Measurements from ENCODE around the gene TNFRSF12A. TPM values are rescaled to one million over a fixed set of nuclear protein-coding genes. Genes with fewer than 3 reads are reported as not detected.
A peak's percentile ranks its signal among the peaks of the same experiment; 100 is the strongest.

The TNFRSF12A gene
- total and polyA plus RNA-seq, 3 donors from 2014 or later: 12.8 to 33.4 (median 16.8) TPM

DNA sequence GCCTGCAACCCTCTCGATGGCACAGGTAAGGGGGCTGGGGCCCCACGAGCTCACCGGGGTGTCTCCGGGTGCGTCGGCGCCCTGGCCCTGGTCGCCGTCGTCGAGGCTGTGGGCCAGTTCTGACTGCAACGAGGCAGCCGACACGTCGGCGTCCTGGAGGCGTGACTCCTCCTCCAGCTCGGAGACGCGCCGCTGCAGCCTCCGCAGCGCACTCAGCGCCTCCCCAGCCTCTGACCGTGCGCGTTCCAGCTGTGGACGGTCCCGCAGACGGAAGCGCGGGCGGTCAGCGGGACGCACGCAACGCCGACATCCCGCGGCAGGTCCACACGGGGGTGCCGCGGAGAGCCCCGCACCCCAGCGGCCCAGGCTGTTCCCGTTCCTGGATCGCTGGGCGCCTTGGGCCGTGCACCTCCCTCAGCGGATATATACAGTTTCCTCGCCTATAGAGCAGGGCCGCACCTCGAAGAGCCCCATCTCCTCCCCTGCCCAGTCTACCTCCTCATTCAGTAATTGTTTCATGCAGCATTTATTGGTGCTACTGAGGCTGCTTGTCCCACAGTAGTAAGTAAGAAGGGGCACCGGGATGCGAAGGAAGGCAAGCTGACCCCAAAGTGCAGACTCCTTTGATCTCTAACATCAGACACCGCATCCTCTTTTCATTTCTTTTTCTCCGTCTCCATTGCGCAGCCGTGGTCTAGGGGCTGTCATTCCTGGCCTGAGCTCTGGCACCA lies 9.5 kb downstream of the TNFRSF12A start:
- no peak for DNase-seq
- Histone ChIP-seq H3K4me3 (no peak overlapping the region), H3K9me3 (no peaks in the 10 kb centered on the region), H3K36me3 (ENCODE audit: low read depth, missing control alignments) (no peaks in the 10 kb centered on the region), H3K4me1 (no peaks in the 10 kb centered on the region), H3K27me3 (no peaks in the 10 kb centered on the region), H3K27ac (no peak overlapping the region)
- WGBS, 2 donors: 12 to 18% methylated on average over 31 to 33 of the region's 59 CpGs
- TF ChIP-seq POLR2A (IDR thresholded peaks at IDR 0.05): no peak
- TF ChIP-seq, protein P1, sequence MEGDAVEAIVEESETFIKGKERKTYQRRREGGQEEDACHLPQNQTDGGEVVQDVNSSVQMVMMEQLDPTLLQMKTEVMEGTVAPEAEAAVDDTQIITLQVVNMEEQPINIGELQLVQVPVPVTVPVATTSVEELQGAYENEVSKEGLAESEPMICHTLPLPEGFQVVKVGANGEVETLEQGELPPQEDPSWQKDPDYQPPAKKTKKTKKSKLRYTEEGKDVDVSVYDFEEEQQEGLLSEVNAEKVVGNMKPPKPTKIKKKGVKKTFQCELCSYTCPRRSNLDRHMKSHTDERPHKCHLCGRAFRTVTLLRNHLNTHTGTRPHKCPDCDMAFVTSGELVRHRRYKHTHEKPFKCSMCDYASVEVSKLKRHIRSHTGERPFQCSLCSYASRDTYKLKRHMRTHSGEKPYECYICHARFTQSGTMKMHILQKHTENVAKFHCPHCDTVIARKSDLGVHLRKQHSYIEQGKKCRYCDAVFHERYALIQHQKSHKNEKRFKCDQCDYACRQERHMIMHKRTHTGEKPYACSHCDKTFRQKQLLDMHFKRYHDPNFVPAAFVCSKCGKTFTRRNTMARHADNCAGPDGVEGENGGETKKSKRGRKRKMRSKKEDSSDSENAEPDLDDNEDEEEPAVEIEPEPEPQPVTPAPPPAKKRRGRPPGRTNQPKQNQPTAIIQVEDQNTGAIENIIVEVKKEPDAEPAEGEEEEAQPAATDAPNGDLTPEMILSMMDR (IDR thresholded peaks at IDR 0.05): no peak
- intact Hi-C loops (cut with DNase I; ENCODE audit: low total_unique reads): no loop called here

DNA sequence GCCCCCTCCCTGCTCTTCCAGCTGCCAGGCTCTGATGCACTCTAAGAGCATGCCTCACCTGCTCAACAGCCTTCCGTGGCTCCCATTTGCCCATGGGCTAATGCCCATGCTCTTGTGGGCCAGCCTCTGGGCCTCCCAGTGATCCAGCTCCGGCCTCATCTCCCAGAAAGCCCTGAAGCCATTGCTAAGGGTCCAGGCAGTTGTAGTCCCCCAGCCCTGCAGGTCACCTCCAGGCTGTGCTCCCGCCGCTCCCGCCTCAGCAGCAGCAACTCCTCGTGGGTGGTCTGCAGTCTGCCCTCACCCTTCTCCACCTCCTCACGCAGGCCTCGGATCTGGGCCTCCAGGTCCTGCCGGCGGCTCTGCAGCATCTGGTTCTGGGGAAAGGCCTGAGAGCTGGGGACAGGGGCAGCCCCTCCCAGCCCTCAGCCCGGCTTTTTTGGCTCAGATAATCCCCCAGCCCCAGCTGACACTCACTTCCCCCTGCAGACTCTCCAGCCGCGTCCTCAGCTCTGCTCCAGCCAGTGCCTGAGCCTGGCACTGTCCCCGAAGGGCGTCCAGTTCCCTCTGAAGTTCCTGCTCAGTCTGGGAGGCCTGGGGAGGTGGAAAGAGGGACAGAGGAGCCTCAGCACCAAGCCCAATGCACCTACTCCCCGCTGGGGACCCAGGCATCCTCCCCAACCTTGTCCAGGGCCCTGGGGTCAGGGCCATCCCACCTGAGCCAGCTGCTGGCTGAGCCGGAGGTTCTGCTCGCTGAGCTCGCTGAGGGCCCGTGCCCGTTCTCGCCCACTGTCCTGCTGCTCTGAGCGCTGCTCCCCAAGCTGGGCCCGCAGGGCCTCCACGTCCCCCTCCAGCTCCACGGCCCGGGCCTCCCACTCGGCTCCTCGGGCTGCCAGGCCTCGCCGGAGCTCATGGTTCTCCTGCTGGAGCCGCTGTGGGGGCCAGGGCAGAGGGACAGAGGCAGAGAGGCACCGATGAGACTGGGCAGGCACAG lies 10.3 kb downstream of the TNFRSF12A start:
- DNase-seq: no peak

DNA sequence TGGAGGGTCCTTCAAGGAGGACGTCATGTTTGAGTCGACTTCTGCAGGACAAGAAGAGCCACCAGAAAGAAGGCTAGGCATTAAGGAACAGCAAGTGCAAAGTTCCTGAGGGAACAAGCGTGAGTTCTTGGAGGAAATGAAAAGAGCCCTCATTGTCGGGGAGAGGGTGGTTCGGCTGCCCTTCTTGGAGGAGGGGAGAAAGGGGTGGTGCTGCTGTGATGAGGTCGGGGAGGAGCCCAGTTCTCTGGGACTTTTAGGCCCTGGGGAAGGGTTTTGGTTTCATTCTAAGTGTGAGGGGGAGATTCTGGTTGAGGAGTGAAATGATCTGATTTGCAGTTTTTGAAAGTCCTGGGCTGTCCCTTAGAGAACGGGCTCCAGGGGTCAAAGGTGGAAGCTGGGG lies 12.5 kb downstream of the TNFRSF12A start:
- no peak for TF ChIP-seq POLR2A (IDR thresholded peaks at IDR 0.05)
- TF ChIP-seq, protein P1 (IDR thresholded peaks at IDR 0.05): no peak
- intact Hi-C loops (cut with DNase I; ENCODE audit: low total_unique reads): no loop called here
- H3K4me1 ChIP-seq: no peaks in the 10 kb centered on the region
- H3K27ac ChIP-seq: peak overlapping the region in 1 of 2 donors; percentile 16
- H3K9me3 ChIP-seq: no peaks in the 10 kb centered on the region
- no peaks in the 10 kb centered on the region for H3K36me3 ChIP-seq (ENCODE audit: low read depth, missing control alignments)
- WGBS, 2 donors: 33 to 42% methylated on average over 7 of the region's 7 CpGs
- no peak for DNase-seq
- H3K4me3 ChIP-seq: no peak overlapping the region
- H3K27me3 ChIP-seq: no peaks in the 10 kb centered on the region

More for the DNA sequence above, 10.3 kb downstream of the TNFRSF12A start:
- TF ChIP-seq, protein P1 (IDR thresholded peaks at IDR 0.05): no peak
- no peaks in the 10 kb centered on the region for H3K27me3 ChIP-seq
- H3K4me3 ChIP-seq: no peak overlapping the region
- no peaks in the 10 kb centered on the region for H3K36me3 ChIP-seq (ENCODE audit: low read depth, missing control alignments)
- H3K9me3 ChIP-seq: no peaks in the 10 kb centered on the region
- 78 to 80% methylated on average over 12 to 26 of the region's 33 CpGs for WGBS, 2 donors
- intact Hi-C loops (cut with DNase I; ENCODE audit: low total_unique reads): no loop called here
- no peaks in the 10 kb centered on the region for H3K4me1 ChIP-seq
- H3K27ac ChIP-seq: no peak overlapping the region

DNA sequence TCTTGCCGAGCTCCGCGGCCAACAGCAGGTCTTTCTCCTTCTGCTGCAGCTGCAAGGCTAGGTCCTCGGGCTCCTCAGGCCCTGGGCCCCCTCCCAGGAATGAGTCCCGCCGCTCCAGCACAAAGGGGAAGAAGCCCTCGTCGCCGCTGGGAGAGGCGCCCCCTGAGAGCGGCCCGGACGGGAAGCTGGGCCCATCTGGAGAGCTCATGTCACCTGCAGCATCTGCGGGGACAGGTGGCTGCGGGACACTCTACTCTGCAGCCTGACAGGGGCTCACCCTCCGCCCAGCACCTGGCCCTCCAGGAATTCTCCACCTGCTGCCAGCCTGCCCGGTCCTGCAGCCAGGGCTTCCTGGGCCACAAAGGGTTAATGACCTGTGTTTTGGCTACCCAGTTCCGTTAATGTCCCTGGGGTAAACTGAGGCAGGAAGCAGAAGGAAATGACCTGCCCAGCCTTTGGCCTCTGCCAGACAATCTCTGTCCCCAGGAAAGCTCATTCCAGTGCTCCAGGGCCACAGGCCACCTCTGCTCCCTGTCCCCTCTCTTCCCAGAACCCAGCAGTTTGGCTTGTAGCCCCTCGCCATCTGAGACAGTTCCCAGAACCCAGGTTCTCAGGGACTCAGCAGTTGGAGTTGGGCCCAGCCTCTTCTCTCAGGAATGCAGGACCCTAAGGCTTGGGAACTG lies 15.3 kb downstream of the TNFRSF12A start:
- no peak for DNase-seq
- Histone ChIP-seq H3K4me3 (no peak overlapping the region), H3K27ac (no peak overlapping the region), H3K27me3 (no peaks in the 10 kb centered on the region), H3K9me3 (no peaks in the 10 kb centered on the region), H3K36me3 (ENCODE audit: low read depth, missing control alignments) (no peaks in the 10 kb centered on the region), H3K4me1 (no peaks in the 10 kb centered on the region)
- intact Hi-C loops (cut with DNase I; ENCODE audit: low total_unique reads): no loop called here
- no peak for TF ChIP-seq POLR2A (IDR thresholded peaks at IDR 0.05)
- TF ChIP-seq, protein P1 (IDR thresholded peaks at IDR 0.05): no peak
- 38 to 55% methylated on average over 6 to 19 of the region's 19 CpGs for WGBS, 2 donors
